H1 (cell line): Measurements from ENCODE around the gene C2CD4C. TPM values are rescaled to one million over a fixed set of nuclear protein-coding genes. Genes with fewer than 3 reads are reported as not detected.
A peak's percentile ranks its signal among the peaks of the same experiment; 100 is the strongest.

ENCODE experiments used
- CTCF ChIA-PET: fragments of 300-600 bp; sonication (Branson Sonifier 250); formaldehyde crosslinking; loops from one replicate; lab custom pipeline; 2021; ENCODE audit not compliant: partially characterized antibody; lab: Charles Lee
- POLR2A ChIA-PET: fragments of 300-600 bp; sonication (Branson Sonifier 250); formaldehyde crosslinking; loops from one replicate; lab custom pipeline; 2021; ENCODE audit warnings: inconsistent platforms; ENCODE audit not compliant: partially characterized antibody; lab: Charles Lee
- DNase-seq, 2 experiments: peaks; one replicate each; pipeline versions ENCODE4 v3.0.0 to v3.0.0-alpha.2; 2010 to 2022; ENCODE audit warnings: low spot score in 2 of 2, low read depth in 1 of 2, mixed read lengths in 1 of 2
- FAIRE-seq: peaks from 2 replicates; lab custom pipeline; 2011; peaks lifted over from hg19 to GRCh38; lab: Jason Lieb, UNC
- H2AFZ ChIP-seq: 2 replicates; pipeline ENCODE4 v1.8.1; 2012; ENCODE audit warnings: low read length, inconsistent platforms
- H2AK5ac ChIP-seq: 2 replicates; pipeline ENCODE4 v1.6.1; 2013; ENCODE audit warnings: low read depth, low read length
- H2BK120ac ChIP-seq: replicated peaks from 2 replicates; pipeline ENCODE3; 2013; ENCODE audit warnings: low read depth, low read length, inconsistent platforms
- H2BK12ac ChIP-seq: 2 replicates; pipeline ENCODE4 v1.6.1; 2013; ENCODE audit warnings: low read depth, low read length
- H2BK15ac ChIP-seq: 2 replicates; pipeline ENCODE4 v1.6.1; 2013; ENCODE audit warnings: low read length
- H2BK20ac ChIP-seq: 2 replicates; pipeline ENCODE4 v1.6.1; 2013; ENCODE audit warnings: low read length
- H2BK5ac ChIP-seq: 2 replicates; pipeline ENCODE4 v1.6.1; 2013; ENCODE audit warnings: low read depth, low read length
- H3K14ac ChIP-seq: 2 replicates; pipeline ENCODE4 v1.6.1; 2013; ENCODE audit warnings: inconsistent platforms; ENCODE audit not compliant: insufficient read length
- H3K18ac ChIP-seq: 2 replicates; pipeline ENCODE4 v1.6.1; 2013; ENCODE audit warnings: low read length; ENCODE audit errors: extremely low read depth
- H3K23ac ChIP-seq: 2 replicates; pipeline ENCODE4 v1.6.1; 2013; ENCODE audit warnings: inconsistent platforms; ENCODE audit not compliant: insufficient read length
- H3K23me2 ChIP-seq: 2 replicates; pipeline ENCODE4 v1.6.1; 2013; ENCODE audit warnings: low read depth, low read length
- H3K27ac ChIP-seq: 2 replicates; pipeline ENCODE4 v1.6.1; 2011; ENCODE audit warnings: low read depth, low read length, inconsistent platforms
- H3K27me3 ChIP-seq, 4 experiments: replicated peaks in 1 of 4; 1 replicate in 1 of 4; 2 replicates in 3 of 4; pipeline versions ENCODE4 v1.6.1 to v1.8.1; 2011 to 2013; ENCODE audit warnings: low read length in 3 of 4, mild to moderate bottlenecking in 3 of 4, inconsistent platforms in 2 of 4, mixed read lengths in 2 of 4, moderate library complexity in 1 of 4; ENCODE audit not compliant: control insufficient read depth in 3 of 4, insufficient read depth in 3 of 4; ENCODE audit errors: extremely low read depth in 1 of 4
- H3K36me3 ChIP-seq, 4 experiments: 2 replicates each; pipeline versions ENCODE4 v1.6.1 to v1.8.1; 2011 to 2013; ENCODE audit warnings: mild to moderate bottlenecking in 4 of 4, low read length in 3 of 4, moderate library complexity in 2 of 4, control low read depth in 1 of 4, inconsistent platforms in 1 of 4; ENCODE audit not compliant: insufficient read depth in 4 of 4, control insufficient read depth in 2 of 4
- H3K4ac ChIP-seq: replicated peaks from 2 replicates; pipeline ENCODE3; 2013; ENCODE audit warnings: low read length, low read depth, mixed read lengths, inconsistent platforms; ENCODE audit not compliant: insufficient read length
- H3K4me1 ChIP-seq, 4 experiments: replicated peaks in 1 of 4; 1 replicate in 1 of 4; 2 replicates in 3 of 4; pipeline versions ENCODE4 v1.6.1 to v1.8.1; 2011 to 2013; ENCODE audit warnings: low read length in 3 of 4, inconsistent platforms in 2 of 4, mixed read lengths in 1 of 4; ENCODE audit not compliant: insufficient read depth in 4 of 4, control insufficient read depth in 3 of 4
- H3K4me2 ChIP-seq, 2 experiments: 2 replicates each; pipeline versions ENCODE4 v1.6.1 to v1.8.1; 2011 to 2013; ENCODE audit warnings: low read depth in 2 of 2, low read length in 2 of 2, control low read depth in 1 of 2, inconsistent platforms in 1 of 2, mild to moderate bottlenecking in 1 of 2; ENCODE audit not compliant: insufficient read depth in 1 of 2
- H3K4me3 ChIP-seq, 4 experiments: fragments of 200-600, 300-600 bp in 1 of 4; sonication (generic), shearing (Covaris generic), sonication (Bioruptor Twin) in 1 of 4; 2 replicates each; pipeline versions ENCODE4 v1.5.1 to v1.8.1; 2011 to 2016; ENCODE audit warnings: low read length in 4 of 4, low read depth in 3 of 4, control low read depth in 2 of 4, inconsistent platforms in 2 of 4, mild to moderate bottlenecking in 2 of 4, mixed read lengths in 1 of 4, moderate library complexity in 1 of 4; ENCODE audit not compliant: insufficient read depth in 2 of 4; ENCODE audit errors: extremely low read depth in 1 of 4
- H3K56ac ChIP-seq: replicated peaks from 2 replicates; pipeline ENCODE3; 2013; ENCODE audit warnings: low read depth, mild to moderate bottlenecking, mixed read lengths, low read length, inconsistent platforms; ENCODE audit not compliant: insufficient read length
- H3K79me1 ChIP-seq: 2 replicates; pipeline ENCODE4 v1.6.1; 2013; ENCODE audit warnings: low read depth, low read length, control low read depth
- H3K79me2 ChIP-seq, 2 experiments: 2 replicates each; pipeline versions ENCODE4 v1.6.1 to v1.8.1; 2012 to 2013; ENCODE audit warnings: low read length in 2 of 2, mild to moderate bottlenecking in 2 of 2, inconsistent platforms in 1 of 2; ENCODE audit not compliant: insufficient read depth in 2 of 2, control insufficient read depth in 1 of 2
- H3K9ac ChIP-seq, 4 experiments: replicated peaks in 1 of 4; 1 replicate in 1 of 4; 2 replicates in 3 of 4; pipeline versions ENCODE4 v1.6.1 to v1.8.1; 2011 to 2013; ENCODE audit warnings: low read depth in 3 of 4, low read length in 3 of 4, control low read depth in 2 of 4, mild to moderate bottlenecking in 2 of 4, moderate library complexity in 2 of 4, inconsistent platforms in 1 of 4; ENCODE audit errors: extremely low read depth in 1 of 4
- H3K9me3 ChIP-seq, 2 experiments: 2 replicates each; pipeline versions ENCODE4 v1.6.1 to v1.8.1; 2012 to 2013; ENCODE audit warnings: mild to moderate bottlenecking in 2 of 2, moderate library complexity in 2 of 2, control low read depth in 1 of 2, inconsistent platforms in 1 of 2, low read depth in 1 of 2, low read length in 1 of 2, mixed read lengths in 1 of 2; ENCODE audit not compliant: insufficient read depth in 2 of 2
- H4K20me1 ChIP-seq, 2 experiments: replicated peaks in 1 of 2; 2 replicates each; pipeline versions ENCODE3 to v1.8.1; 2011 to 2013; ENCODE audit warnings: inconsistent platforms in 2 of 2, low read length in 2 of 2, mild to moderate bottlenecking in 1 of 2; ENCODE audit not compliant: insufficient read depth in 2 of 2, control insufficient read depth in 1 of 2
- H4K5ac ChIP-seq: 2 replicates; pipeline ENCODE4 v1.6.1; 2013; ENCODE audit warnings: low read length, low read depth, mixed read lengths, inconsistent platforms; ENCODE audit not compliant: insufficient read length
- H4K8ac ChIP-seq: 2 replicates; pipeline ENCODE4 v1.8.0; 2013; ENCODE audit warnings: mild to moderate bottlenecking, moderate library complexity, low read length, inconsistent platforms; ENCODE audit not compliant: insufficient read depth; ENCODE audit errors: extremely low read depth
- H4K91ac ChIP-seq: replicated peaks from 2 replicates; pipeline ENCODE3; 2013; ENCODE audit warnings: low read length, mixed read lengths, inconsistent platforms; ENCODE audit not compliant: insufficient read length
- EZH2 ChIP-seq: fragments of 200-600 bp; sonication (generic); IDR thresholded peaks from 2 replicates; pipeline ENCODE4 v1.7.1; 2012; ENCODE audit warnings: low read depth, mild to moderate bottlenecking, moderate library complexity, low read length, inconsistent platforms; ENCODE audit not compliant: severe bottlenecking
- FOSL1 ChIP-seq: IDR thresholded peaks from 2 replicates; pipeline ENCODE4 v1.6.1; 2011; ENCODE audit warnings: mild to moderate bottlenecking, low read depth, low read length, moderate library complexity; ENCODE audit not compliant: insufficient read depth
- SP1 ChIP-seq: IDR thresholded peaks from 2 replicates; pipeline ENCODE4 v1.6.1; 2011; ENCODE audit warnings: low read depth, low read length
- WGBS, 2 experiments: shearing (Covaris generic) in 1 of 2; methylation state at CpG; one replicate each; pipeline versions ENCODE4 v1.1.6 to v1.1.7; 2013 to 2015; ENCODE audit warnings: low lambda C conversion rate in 2 of 2, mixed read lengths in 2 of 2, inconsistent platforms in 1 of 2, low coverage in 1 of 2, missing lambda C conversion rate in 1 of 2; ENCODE audit not compliant: insufficient replicate concordance in 2 of 2, insufficient coverage in 1 of 2, insufficient read length in 1 of 2; ENCODE audit errors: extremely low coverage in 1 of 2, missing lambda C conversion rate in 1 of 2; 5-methylcytosine and 5-hydroxymethylcytosine counted together
- polyA plus RNA-seq, 7 experiments: library from polyadenylated mRNA; depleted of rRNA in 3 of 7; stranded (reverse) in 5 of 7; unstranded in 2 of 7; fragments of >200 nt in 5 of 7; fragments of 200-250 nt in 2 of 7; gene quantifications; 1 replicate in 5 of 7; 2 replicates in 1 of 7; 4 replicates in 1 of 7; pipeline versions ENCODE4 v1.2.1 to v1.2.3, GENCODE V29; 2011 to 2013; ENCODE audit warnings: missing spikeins in 2 of 7, mixed read lengths in 2 of 7
- total RNA-seq: library from RNA; stranded (reverse); fragmentation: NEBNext Ultra II Directional; extraction: Animal tissue kit (Norgen Biotek cat#: 25700); gene quantifications from 2 replicates; pipeline ENCODE4 v1.2.1, GENCODE V29; 2021

Gene C2CD4C
- total and polyA plus RNA-seq, 2 of the 8 experiments (the other 6 are each of a cell fraction or from before 2014, with no cell fraction given): 3.8 to 6.3 TPM

DNA sequence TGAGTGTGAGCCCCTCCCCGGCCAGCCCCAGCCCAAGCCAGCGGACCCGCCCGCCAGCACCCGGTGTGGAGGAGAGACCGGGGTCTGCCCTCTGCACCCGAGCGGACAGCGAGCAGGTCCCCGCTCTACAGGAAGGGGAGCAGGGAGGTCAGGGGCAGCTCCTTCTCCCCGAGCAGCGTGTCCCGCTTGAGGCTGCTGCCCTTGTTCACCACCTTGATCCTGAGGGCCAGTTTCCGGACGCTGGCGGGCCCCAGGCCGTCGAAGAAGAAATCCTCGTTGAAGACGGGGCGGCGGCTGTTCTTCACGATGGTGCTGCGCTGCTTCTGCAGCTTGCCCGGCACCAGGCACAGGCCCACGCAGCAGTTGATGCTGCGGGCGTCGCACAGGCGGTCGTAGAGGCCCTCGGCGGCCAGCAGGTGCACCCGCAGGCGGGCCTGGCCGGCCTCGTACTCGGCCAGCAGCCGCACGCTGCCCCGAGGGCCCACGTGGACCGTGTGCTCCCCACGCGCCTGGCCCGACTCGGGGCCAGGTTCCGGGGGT lies 1.9 kb downstream of the C2CD4C start:
- H2AFZ ChIP-seq: no peak overlapping the region
- H3K14ac ChIP-seq: no peak overlapping the region
- WGBS, 2 experiments: 92% methylated on average over 24 of the region's 48 CpGs; no CpG with 5 or more reads in 1 of the 2 experiments
- no peak overlapping the region for H2BK20ac ChIP-seq
- CTCF ChIA-PET: interaction anchor here (1.3 to 1.6 kb wide), 3 partner anchors 8 to 126 kb away, joined by 4 to 5 read pairs (median 4); no protein-coding TSS in a partner anchor
- H4K5ac ChIP-seq: no peak overlapping the region
- H3K36me3 ChIP-seq: no peaks in the 10 kb centered on the region; a peak in 1 of 8 replicates
- no peak overlapping the region for H3K56ac ChIP-seq
- no peak overlapping the region for H2BK12ac ChIP-seq
- H2AK5ac ChIP-seq: no peak overlapping the region
- H3K4me1 ChIP-seq: peaks cover 0 to 11% (median 5%) of the 10 kb centered on the region in 4 experiments; a peak in 4 of 7 replicates
- no peak overlapping the region for H3K18ac ChIP-seq
- DNase-seq (peak in 1 of 2 experiments; percentile 52), FAIRE-seq (no peak)
- H3K23ac ChIP-seq: no peak overlapping the region
- no peak for TF ChIP-seq SP1
- no peak for TF ChIP-seq EZH2
- no peak for TF ChIP-seq FOSL1
- H2BK15ac ChIP-seq: no peak overlapping the region
- no peak overlapping the region for H3K4me3 ChIP-seq
- no peak overlapping the region for H2BK120ac ChIP-seq
- H3K79me2 ChIP-seq: no peaks in the 10 kb centered on the region
- peak overlapping the region; percentile 25; the same call in 1 of the 2 replicates for H4K8ac ChIP-seq
- H4K91ac ChIP-seq: no peak overlapping the region
- no peak overlapping the region for H2BK5ac ChIP-seq
- H3K4me2 ChIP-seq: no peak overlapping the region
- POLR2A ChIA-PET: interaction anchor here (0.7 to 2.3 kb wide), 4 partner anchors 12 to 163 kb away, joined by 3 to 7 read pairs (median 4); partner anchors contain the start of gene CDC34
- H3K23me2 ChIP-seq: no peaks in the 10 kb centered on the region; the same call in 1 of the 2 replicates
- 0 out of 2 replicates have a peak, but pooled peaks cover 2% of the 10 kb centered on the region for H3K79me1 ChIP-seq
- H3K9ac ChIP-seq: no peak overlapping the region
- H4K20me1 ChIP-seq: peaks cover 0 to 4% of the 10 kb centered on the region in 2 experiments
- H3K27ac ChIP-seq: no peak overlapping the region
- H3K27me3 ChIP-seq: peaks cover 0 to 14% (median 12%) of the 10 kb centered on the region in 4 experiments; a peak in 6 of 7 replicates
- no peaks in the 10 kb centered on the region for H3K9me3 ChIP-seq
- H3K4ac ChIP-seq: no peak overlapping the region
